H1 (cell line): ENCODE measurements around the gene CNTN5. TPM values are rescaled to one million over a fixed set of nuclear protein-coding genes. Genes with fewer than 3 reads are reported as not detected.

Source experiments
- CTCF ChIA-PET: fragments of 300-600 bp; sonication (Branson Sonifier 250); formaldehyde crosslinking; loops from one replicate; lab custom pipeline; 2021; ENCODE audit not compliant: partially characterized antibody; lab: Charles Lee
- POLR2A ChIA-PET: fragments of 300-600 bp; sonication (Branson Sonifier 250); formaldehyde crosslinking; loops from one replicate; lab custom pipeline; 2021; ENCODE audit warnings: inconsistent platforms; ENCODE audit not compliant: partially characterized antibody; lab: Charles Lee
- DNase-seq, 2 experiments: peaks; one replicate each; pipeline versions ENCODE4 v3.0.0 to v3.0.0-alpha.2; 2010 to 2022; ENCODE audit warnings: low spot score in 2 of 2, low read depth in 1 of 2, mixed read lengths in 1 of 2
- FAIRE-seq: peaks from 2 replicates; lab custom pipeline; 2011; peaks lifted over from hg19 to GRCh38; lab: Jason Lieb, UNC
- H2AFZ ChIP-seq: 2 replicates; pipeline ENCODE4 v1.8.1; 2012; ENCODE audit warnings: low read length, inconsistent platforms
- H2AK5ac ChIP-seq: 2 replicates; pipeline ENCODE4 v1.6.1; 2013; ENCODE audit warnings: low read depth, low read length
- H2BK120ac ChIP-seq: replicated peaks from 2 replicates; pipeline ENCODE3; 2013; ENCODE audit warnings: low read depth, low read length, inconsistent platforms
- H2BK12ac ChIP-seq: 2 replicates; pipeline ENCODE4 v1.6.1; 2013; ENCODE audit warnings: low read depth, low read length
- H2BK15ac ChIP-seq: 2 replicates; pipeline ENCODE4 v1.6.1; 2013; ENCODE audit warnings: low read length
- H2BK20ac ChIP-seq: 2 replicates; pipeline ENCODE4 v1.6.1; 2013; ENCODE audit warnings: low read length
- H2BK5ac ChIP-seq: 2 replicates; pipeline ENCODE4 v1.6.1; 2013; ENCODE audit warnings: low read depth, low read length
- H3K14ac ChIP-seq: 2 replicates; pipeline ENCODE4 v1.6.1; 2013; ENCODE audit warnings: inconsistent platforms; ENCODE audit not compliant: insufficient read length
- H3K18ac ChIP-seq: 2 replicates; pipeline ENCODE4 v1.6.1; 2013; ENCODE audit warnings: low read length; ENCODE audit errors: extremely low read depth
- H3K23ac ChIP-seq: 2 replicates; pipeline ENCODE4 v1.6.1; 2013; ENCODE audit warnings: inconsistent platforms; ENCODE audit not compliant: insufficient read length
- H3K23me2 ChIP-seq: 2 replicates; pipeline ENCODE4 v1.6.1; 2013; ENCODE audit warnings: low read depth, low read length
- H3K27ac ChIP-seq: 2 replicates; pipeline ENCODE4 v1.6.1; 2011; ENCODE audit warnings: low read depth, low read length, inconsistent platforms
- H3K27me3 ChIP-seq, 4 experiments: replicated peaks in 1 of 4; 1 replicate in 1 of 4; 2 replicates in 3 of 4; pipeline versions ENCODE4 v1.6.1 to v1.8.1; 2011 to 2013; ENCODE audit warnings: low read length in 3 of 4, mild to moderate bottlenecking in 3 of 4, inconsistent platforms in 2 of 4, mixed read lengths in 2 of 4, moderate library complexity in 1 of 4; ENCODE audit not compliant: control insufficient read depth in 3 of 4, insufficient read depth in 3 of 4; ENCODE audit errors: extremely low read depth in 1 of 4
- H3K36me3 ChIP-seq, 4 experiments: 2 replicates each; pipeline versions ENCODE4 v1.6.1 to v1.8.1; 2011 to 2013; ENCODE audit warnings: mild to moderate bottlenecking in 4 of 4, low read length in 3 of 4, moderate library complexity in 2 of 4, control low read depth in 1 of 4, inconsistent platforms in 1 of 4; ENCODE audit not compliant: insufficient read depth in 4 of 4, control insufficient read depth in 2 of 4
- H3K4ac ChIP-seq: replicated peaks from 2 replicates; pipeline ENCODE3; 2013; ENCODE audit warnings: low read length, low read depth, mixed read lengths, inconsistent platforms; ENCODE audit not compliant: insufficient read length
- H3K4me1 ChIP-seq, 4 experiments: replicated peaks in 1 of 4; 1 replicate in 1 of 4; 2 replicates in 3 of 4; pipeline versions ENCODE4 v1.6.1 to v1.8.1; 2011 to 2013; ENCODE audit warnings: low read length in 3 of 4, inconsistent platforms in 2 of 4, mixed read lengths in 1 of 4; ENCODE audit not compliant: insufficient read depth in 4 of 4, control insufficient read depth in 3 of 4
- H3K4me2 ChIP-seq, 2 experiments: 2 replicates each; pipeline versions ENCODE4 v1.6.1 to v1.8.1; 2011 to 2013; ENCODE audit warnings: low read depth in 2 of 2, low read length in 2 of 2, control low read depth in 1 of 2, inconsistent platforms in 1 of 2, mild to moderate bottlenecking in 1 of 2; ENCODE audit not compliant: insufficient read depth in 1 of 2
- H3K4me3 ChIP-seq, 4 experiments: fragments of 200-600, 300-600 bp in 1 of 4; sonication (generic), shearing (Covaris generic), sonication (Bioruptor Twin) in 1 of 4; 2 replicates each; pipeline versions ENCODE4 v1.5.1 to v1.8.1; 2011 to 2016; ENCODE audit warnings: low read length in 4 of 4, low read depth in 3 of 4, control low read depth in 2 of 4, inconsistent platforms in 2 of 4, mild to moderate bottlenecking in 2 of 4, mixed read lengths in 1 of 4, moderate library complexity in 1 of 4; ENCODE audit not compliant: insufficient read depth in 2 of 4; ENCODE audit errors: extremely low read depth in 1 of 4
- H3K56ac ChIP-seq: replicated peaks from 2 replicates; pipeline ENCODE3; 2013; ENCODE audit warnings: low read depth, mild to moderate bottlenecking, mixed read lengths, low read length, inconsistent platforms; ENCODE audit not compliant: insufficient read length
- H3K79me1 ChIP-seq: 2 replicates; pipeline ENCODE4 v1.6.1; 2013; ENCODE audit warnings: low read depth, low read length, control low read depth
- H3K79me2 ChIP-seq, 2 experiments: 2 replicates each; pipeline versions ENCODE4 v1.6.1 to v1.8.1; 2012 to 2013; ENCODE audit warnings: low read length in 2 of 2, mild to moderate bottlenecking in 2 of 2, inconsistent platforms in 1 of 2; ENCODE audit not compliant: insufficient read depth in 2 of 2, control insufficient read depth in 1 of 2
- H3K9ac ChIP-seq, 4 experiments: replicated peaks in 1 of 4; 1 replicate in 1 of 4; 2 replicates in 3 of 4; pipeline versions ENCODE4 v1.6.1 to v1.8.1; 2011 to 2013; ENCODE audit warnings: low read depth in 3 of 4, low read length in 3 of 4, control low read depth in 2 of 4, mild to moderate bottlenecking in 2 of 4, moderate library complexity in 2 of 4, inconsistent platforms in 1 of 4; ENCODE audit errors: extremely low read depth in 1 of 4
- H3K9me3 ChIP-seq, 2 experiments: 2 replicates each; pipeline versions ENCODE4 v1.6.1 to v1.8.1; 2012 to 2013; ENCODE audit warnings: mild to moderate bottlenecking in 2 of 2, moderate library complexity in 2 of 2, control low read depth in 1 of 2, inconsistent platforms in 1 of 2, low read depth in 1 of 2, low read length in 1 of 2, mixed read lengths in 1 of 2; ENCODE audit not compliant: insufficient read depth in 2 of 2
- H4K20me1 ChIP-seq, 2 experiments: replicated peaks in 1 of 2; 2 replicates each; pipeline versions ENCODE3 to v1.8.1; 2011 to 2013; ENCODE audit warnings: inconsistent platforms in 2 of 2, low read length in 2 of 2, mild to moderate bottlenecking in 1 of 2; ENCODE audit not compliant: insufficient read depth in 2 of 2, control insufficient read depth in 1 of 2
- H4K5ac ChIP-seq: 2 replicates; pipeline ENCODE4 v1.6.1; 2013; ENCODE audit warnings: low read length, low read depth, mixed read lengths, inconsistent platforms; ENCODE audit not compliant: insufficient read length
- H4K8ac ChIP-seq: 2 replicates; pipeline ENCODE4 v1.8.0; 2013; ENCODE audit warnings: mild to moderate bottlenecking, moderate library complexity, low read length, inconsistent platforms; ENCODE audit not compliant: insufficient read depth; ENCODE audit errors: extremely low read depth
- H4K91ac ChIP-seq: replicated peaks from 2 replicates; pipeline ENCODE3; 2013; ENCODE audit warnings: low read length, mixed read lengths, inconsistent platforms; ENCODE audit not compliant: insufficient read length
- CBX8 ChIP-seq: fragments of 300-800, 300-1000 bp; sonication (generic); IDR thresholded peaks from 2 replicates; pipeline ENCODE4 v1.7.1; 2016; ENCODE audit warnings: low read depth, low read length, borderline replicate concordance
- CTCF ChIP-seq, 3 experiments: IDR thresholded peaks; 1 replicate in 2 of 3; 2 replicates in 1 of 3; pipeline versions ENCODE4 v1.5.1 to v1.6.1; 2011; ENCODE audit warnings: low read length in 3 of 3, mild to moderate bottlenecking in 3 of 3, inconsistent platforms in 2 of 3, low read depth in 1 of 3, moderate library complexity in 1 of 3; ENCODE audit not compliant: insufficient read depth in 1 of 3; ENCODE audit errors: control extremely low read depth in 1 of 3
- HDAC6 ChIP-seq: IDR thresholded peaks from one replicate; pipeline ENCODE4 v1.7.1; 2012; ENCODE audit warnings: low read depth, mild to moderate bottlenecking, inconsistent platforms, low read length, moderate library complexity
- JUND ChIP-seq: IDR thresholded peaks from 2 replicates; pipeline ENCODE4 v1.6.1; 2011; ENCODE audit warnings: mild to moderate bottlenecking, improper control_type of control experiment, low read length
- PHF8 ChIP-seq: fragments of 200-600 bp; sonication (generic); conservative IDR thresholded peaks from 2 replicates; pipeline ENCODE4 v1.7.1; 2012; ENCODE audit warnings: low read depth, mild to moderate bottlenecking, inconsistent platforms, low read length, moderate library complexity
- POLR2A ChIP-seq, 2 experiments: IDR thresholded peaks; 1 replicate in 1 of 2; 2 replicates in 1 of 2; pipeline ENCODE4 v1.6.1; 2011; ENCODE audit warnings: low read depth in 2 of 2, low read length in 2 of 2, mild to moderate bottlenecking in 2 of 2; ENCODE audit errors: control extremely low read depth in 1 of 2
- SP1 ChIP-seq: IDR thresholded peaks from 2 replicates; pipeline ENCODE4 v1.6.1; 2011; ENCODE audit warnings: low read depth, low read length
- SP2 ChIP-seq: IDR thresholded peaks from 2 replicates; pipeline ENCODE4 v1.6.1; 2012; ENCODE audit warnings: mild to moderate bottlenecking, low read length, inconsistent platforms
- SUZ12 ChIP-seq: fragments of 200-600 bp; sonication (generic); IDR thresholded peaks from 2 replicates; pipeline ENCODE4 v1.6.1; 2012; ENCODE audit warnings: mild to moderate bottlenecking, inconsistent platforms, low read length, moderate library complexity, mixed read lengths
- TAF1 ChIP-seq: IDR thresholded peaks from 2 replicates; pipeline ENCODE4 v1.6.1; 2011; ENCODE audit warnings: mild to moderate bottlenecking, low read depth, low read length
- TBP ChIP-seq: IDR thresholded peaks from 2 replicates; pipeline ENCODE4 v1.6.1; 2011; ENCODE audit warnings: low read depth, low read length, improper control_type of control experiment
- TEAD4 ChIP-seq: IDR thresholded peaks from 2 replicates; pipeline ENCODE4 v1.6.1; 2012; ENCODE audit warnings: low read depth, low read length, inconsistent platforms, mixed read lengths
- WGBS, 2 experiments: shearing (Covaris generic) in 1 of 2; methylation state at CpG; one replicate each; pipeline versions ENCODE4 v1.1.6 to v1.1.7; 2013 to 2015; ENCODE audit warnings: low lambda C conversion rate in 2 of 2, mixed read lengths in 2 of 2, inconsistent platforms in 1 of 2, low coverage in 1 of 2, missing lambda C conversion rate in 1 of 2; ENCODE audit not compliant: insufficient replicate concordance in 2 of 2, insufficient coverage in 1 of 2, insufficient read length in 1 of 2; ENCODE audit errors: extremely low coverage in 1 of 2, missing lambda C conversion rate in 1 of 2; 5-methylcytosine and 5-hydroxymethylcytosine counted together
- polyA plus RNA-seq, 7 experiments: library from polyadenylated mRNA; depleted of rRNA in 3 of 7; stranded (reverse) in 5 of 7; unstranded in 2 of 7; fragments of >200 nt in 5 of 7; fragments of 200-250 nt in 2 of 7; gene quantifications; 1 replicate in 5 of 7; 2 replicates in 1 of 7; 4 replicates in 1 of 7; pipeline versions ENCODE4 v1.2.1 to v1.2.3, GENCODE V29; 2011 to 2013; ENCODE audit warnings: missing spikeins in 2 of 7, mixed read lengths in 2 of 7
- total RNA-seq: library from RNA; stranded (reverse); fragmentation: NEBNext Ultra II Directional; extraction: Animal tissue kit (Norgen Biotek cat#: 25700); gene quantifications from 2 replicates; pipeline ENCODE4 v1.2.1, GENCODE V29; 2021

CNTN5 gene
- total and polyA plus RNA-seq, 2 of the 8 experiments (the other 6 are each of a cell fraction or from before 2014, with no cell fraction given) = not detected

- H4K8ac ChIP-seq = no peak overlapping the region
- H2BK15ac ChIP-seq = no peak overlapping the region
- no peaks in the 10 kb centered on the region for H3K79me2 ChIP-seq
- no peak overlapping the region for H2BK5ac ChIP-seq
- no peaks in the 10 kb centered on the region for H3K27me3 ChIP-seq
- no peak overlapping the region for H3K4me3 ChIP-seq
- H3K18ac ChIP-seq = no peak overlapping the region
- no peak overlapping the region for H3K23ac ChIP-seq
- H2BK12ac ChIP-seq = no peak overlapping the region
- no peaks in the 10 kb centered on the region for H3K36me3 ChIP-seq
- no peak overlapping the region for H3K14ac ChIP-seq
- FAIRE-seq (no peak), DNase-seq (no peak)
- no peak overlapping the region for H2BK20ac ChIP-seq
- H3K79me1 ChIP-seq = no peaks in the 10 kb centered on the region
- H4K5ac ChIP-seq = no peak overlapping the region
- H2BK120ac ChIP-seq = no peak overlapping the region
- H3K9ac ChIP-seq = no peak overlapping the region
- 95% methylated on average over 5 of the region's 5 CpGs; no CpG with 5 or more reads in 1 of the 2 experiments for WGBS, 2 experiments
- H2AFZ ChIP-seq = no peak overlapping the region
- H3K56ac ChIP-seq = no peak overlapping the region
- H3K23me2 ChIP-seq = no peaks in the 10 kb centered on the region
- no peaks in the 10 kb centered on the region for H3K9me3 ChIP-seq
- POLR2A ChIA-PET = no interaction called here
- H3K4me1 ChIP-seq = peaks cover 0 to 9% (median 0%) of the 10 kb centered on the region in 4 experiments; a peak in 2 of 7 replicates
- H2AK5ac ChIP-seq = no peak overlapping the region
- no peak overlapping the region for H3K4me2 ChIP-seq
- no peak overlapping the region for H3K4ac ChIP-seq
- no peak overlapping the region for H3K27ac ChIP-seq
- CTCF ChIA-PET = interaction anchor here (1.3 kb wide), 1 partner anchor 9 kb away, joined by 3 read pairs; no protein-coding TSS in a partner anchor
- no peak overlapping the region for H4K91ac ChIP-seq
- H4K20me1 ChIP-seq = no peaks in the 10 kb centered on the region
- TF ChIP-seq JUND (no peak), TAF1 (no peak), CBX8 (no peak), CTCF (IDR thresholded peaks at IDR 0.05; ENCODE audit: control extremely low read depth in 1 of 3, insufficient read depth in 1 of 3, low read depth in 1 of 3, low read length in 3 of 3) (no peak), PHF8 (no peak), SP2 (no peak), SUZ12 (no peak), SP1 (no peak), TEAD4 (no peak), POLR2A (IDR thresholded peaks at IDR 0.05; ENCODE audit: control extremely low read depth in 1 of 2, low read depth in 2 of 2, low read length in 2 of 2) (no peak), TBP (no peak), HDAC6 (no peak)
Observed at GRCh38 chr11:99522467-99523173, 501.9 kb downstream of the CNTN5 start.
